Suprapubic skin (tissue), 4 donors: ENCODE measurements around the gene VWA3B. TPM values are rescaled to one million over a fixed set of nuclear protein-coding genes. Genes with fewer than 3 reads are reported as not detected.
"Not testable (repeated sequence)": the region's sequence is repeated elsewhere in the genome, so short reads cannot be mapped to it uniquely, and the experiment has no call there.

Experiments
- DNase-seq, 2 donors: peaks; one replicate each; pipeline ENCODE4 v3.0.0-alpha.2; 2019; ENCODE audit warnings: low spot score in 2 of 2
- H3K27ac ChIP-seq: fragments of 200-600 bp; sonication (generic); one replicate; pipeline ENCODE4 v1.5.1; 2019
- H3K27me3 ChIP-seq: fragments of 200-600 bp; sonication (generic); one replicate; pipeline ENCODE4 v1.5.1; 2019
- H3K36me3 ChIP-seq: fragments of 200-600 bp; sonication (generic); one replicate; pipeline ENCODE4 v1.5.1; 2019
- H3K4me1 ChIP-seq: fragments of 200-600 bp; sonication (generic); one replicate; pipeline ENCODE4 v1.5.1; 2019
- H3K4me3 ChIP-seq: fragments of 200-600 bp; sonication (generic); one replicate; pipeline ENCODE4 v1.5.1; 2019; ENCODE audit warnings: mild to moderate bottlenecking
- H3K9me3 ChIP-seq: fragments of 200-600 bp; sonication (generic); one replicate; pipeline ENCODE4 v1.5.1; 2019
- EP300 ChIP-seq: sonication (generic); formaldehyde crosslinking; IDR thresholded peaks from one replicate; pipeline ENCODE4 v1.6.1; 2017; ENCODE audit warnings: antibody characterized with exemption
- POLR2A ChIP-seq, 2 donors: fragments of 450-650 bp; IDR thresholded peaks; one replicate each; pipeline ENCODE4 v1.6.1; 2017; ENCODE audit warnings: antibody characterized with exemption in 2 of 2, mild to moderate bottlenecking in 2 of 2, moderate library complexity in 2 of 2
- POLR2AphosphoS5 ChIP-seq, 3 donors: sonication (generic); formaldehyde crosslinking; IDR thresholded peaks; one replicate each; pipeline ENCODE4 v1.6.1; 2017; ENCODE audit warnings: antibody characterized with exemption in 3 of 3
- WGBS: methylation state at CpG from one replicate; pipeline ENCODE4 v1.1.5; 2018; 5-methylcytosine and 5-hydroxymethylcytosine counted together
- total RNA-seq, 4 donors: library from RNA; depleted of rRNA; stranded (reverse); fragments of >200 nt; gene quantifications; one replicate each; pipeline ENCODE4 v1.1.0, GENCODE V29; 2016
- TF ChIP-seq, protein P1 (sequence below), 2 donors: fragments of 200-600 bp in 1 of 2; fragments of 450-650 bp in 1 of 2; sonication (generic) in 1 of 2; IDR thresholded peaks; one replicate each; pipeline ENCODE4 v1.5.1; 2016 to 2019; ENCODE audit warnings: antibody characterized with exemption in 2 of 2, mild to moderate bottlenecking in 1 of 2, moderate library complexity in 1 of 2

Gene VWA3B
- total RNA-seq, 4 donors from 2014 or later: not detected

- DNase-seq: no peak
- WGBS: 85% methylated on average over 5 of the region's 5 CpGs
- Histone ChIP-seq H3K4me3 (no peak overlapping the region), H3K27ac (no peak overlapping the region), H3K36me3 (no peaks in the 10 kb centered on the region), H3K4me1 (no peaks in the 10 kb centered on the region), H3K9me3 (no peaks in the 10 kb centered on the region), H3K27me3 (no peaks in the 10 kb centered on the region)
- TF ChIP-seq EP300 (no peak), POLR2A (IDR thresholded peaks at IDR 0.05) (no peak), POLR2AphosphoS5 (IDR thresholded peaks at IDR 0.05) (no peak)
- TF ChIP-seq, protein P1, sequence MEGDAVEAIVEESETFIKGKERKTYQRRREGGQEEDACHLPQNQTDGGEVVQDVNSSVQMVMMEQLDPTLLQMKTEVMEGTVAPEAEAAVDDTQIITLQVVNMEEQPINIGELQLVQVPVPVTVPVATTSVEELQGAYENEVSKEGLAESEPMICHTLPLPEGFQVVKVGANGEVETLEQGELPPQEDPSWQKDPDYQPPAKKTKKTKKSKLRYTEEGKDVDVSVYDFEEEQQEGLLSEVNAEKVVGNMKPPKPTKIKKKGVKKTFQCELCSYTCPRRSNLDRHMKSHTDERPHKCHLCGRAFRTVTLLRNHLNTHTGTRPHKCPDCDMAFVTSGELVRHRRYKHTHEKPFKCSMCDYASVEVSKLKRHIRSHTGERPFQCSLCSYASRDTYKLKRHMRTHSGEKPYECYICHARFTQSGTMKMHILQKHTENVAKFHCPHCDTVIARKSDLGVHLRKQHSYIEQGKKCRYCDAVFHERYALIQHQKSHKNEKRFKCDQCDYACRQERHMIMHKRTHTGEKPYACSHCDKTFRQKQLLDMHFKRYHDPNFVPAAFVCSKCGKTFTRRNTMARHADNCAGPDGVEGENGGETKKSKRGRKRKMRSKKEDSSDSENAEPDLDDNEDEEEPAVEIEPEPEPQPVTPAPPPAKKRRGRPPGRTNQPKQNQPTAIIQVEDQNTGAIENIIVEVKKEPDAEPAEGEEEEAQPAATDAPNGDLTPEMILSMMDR (IDR thresholded peaks at IDR 0.05): no peak
These were observed 6.6 kb downstream of the VWA3B start for GRCh38 chr2:98093611-98094010.

- Histone ChIP-seq H3K9me3 (peaks cover 3% of the 10 kb centered on the region), H3K27ac (no peak overlapping the region), H3K4me3 (no peak overlapping the region), H3K36me3 (no peaks in the 10 kb centered on the region), H3K27me3 (no peaks in the 10 kb centered on the region), H3K4me1 (no peaks in the 10 kb centered on the region)
- no peak for TF ChIP-seq POLR2AphosphoS5 (IDR thresholded peaks at IDR 0.05)
- no peak for DNase-seq
- 74% methylated on average over 5 of the region's 6 CpGs for WGBS
These were observed 13.2 kb downstream of the VWA3B start for GRCh38 chr2:98099939-98100743.

GRCh38 chr2:98102315-98102714 lies 15.3 kb downstream of the VWA3B start:
- H3K4me1 ChIP-seq, H3K9me3 ChIP-seq, H3K27me3 ChIP-seq, DNase-seq, H3K27ac ChIP-seq, H3K36me3 ChIP-seq, H3K4me3 ChIP-seq: not testable (repeated sequence)
- 93% methylated on average over 17 of the region's 17 CpGs for WGBS

DNA sequence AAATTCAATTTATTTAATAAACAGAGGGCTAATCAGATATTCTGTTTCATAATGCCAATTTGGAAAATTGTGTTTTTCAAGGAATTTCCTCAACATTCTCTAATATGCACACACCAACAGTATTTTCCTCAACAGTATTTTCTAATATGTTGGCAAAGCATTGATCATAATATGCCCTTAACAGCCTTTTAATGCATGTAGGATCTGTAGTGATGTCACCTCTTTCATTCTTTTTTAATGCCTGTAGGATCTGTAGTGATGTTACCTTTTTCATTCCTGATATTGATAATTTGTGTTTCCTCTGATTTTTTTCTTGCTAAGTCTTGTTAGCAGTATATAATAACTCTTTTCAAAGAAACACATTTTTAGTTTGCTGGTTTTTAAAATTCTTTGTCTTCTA lies 15.9 kb downstream of the VWA3B start:
- no peaks in the 10 kb centered on the region for H3K36me3 ChIP-seq
- no peak overlapping the region for H3K4me3 ChIP-seq
- no peak for DNase-seq
- H3K27me3 ChIP-seq: no peaks in the 10 kb centered on the region
- no peak overlapping the region for H3K27ac ChIP-seq
- TF ChIP-seq EP300: no peak
- peaks cover 3% of the 10 kb centered on the region for H3K9me3 ChIP-seq
- no peaks in the 10 kb centered on the region for H3K4me1 ChIP-seq

- H3K27me3 ChIP-seq: no peaks in the 10 kb centered on the region
- no peak for TF ChIP-seq POLR2AphosphoS5 (IDR thresholded peaks at IDR 0.05)
- TF ChIP-seq, protein P1 (IDR thresholded peaks at IDR 0.05): no peak
- no peak for TF ChIP-seq EP300
- TF ChIP-seq POLR2A (IDR thresholded peaks at IDR 0.05): no peak
- no peaks in the 10 kb centered on the region for H3K4me1 ChIP-seq
- DNase-seq: no peak
- H3K27ac ChIP-seq: no peak overlapping the region
- 77% methylated on average over 2 of the region's 2 CpGs for WGBS
- no peaks in the 10 kb centered on the region for H3K9me3 ChIP-seq
- H3K36me3 ChIP-seq: no peaks in the 10 kb centered on the region
- no peak overlapping the region for H3K4me3 ChIP-seq
These were observed 21.1 kb downstream of the VWA3B start for GRCh38 chr2:98108110-98108509.

DNA sequence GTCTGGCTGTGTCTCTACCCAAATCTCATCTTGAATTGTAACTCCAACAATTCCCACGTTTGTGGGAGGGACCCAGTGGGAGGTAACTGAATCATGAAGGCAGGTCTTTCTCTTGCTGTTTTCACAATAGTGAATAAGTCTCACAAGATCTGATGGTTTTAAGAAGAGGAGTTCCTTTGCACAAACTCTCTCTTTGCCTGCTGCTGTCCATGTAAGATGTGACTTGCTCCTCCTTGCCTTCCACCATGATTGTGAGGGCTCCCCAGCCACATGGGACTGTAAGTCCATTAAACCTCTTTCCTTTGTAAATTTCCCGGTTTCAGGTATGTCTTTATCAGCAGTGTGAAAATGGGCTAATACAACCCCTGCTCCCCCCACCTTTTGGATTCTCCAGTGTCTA lies 23.8 kb downstream of the VWA3B start:
- 69% methylated on average over 2 of the region's 2 CpGs for WGBS
- no peak for DNase-seq
- Histone ChIP-seq H3K27ac (no peak overlapping the region), H3K27me3 (no peaks in the 10 kb centered on the region), H3K4me3 (no peak overlapping the region), H3K9me3 (no peaks in the 10 kb centered on the region), H3K36me3 (no peaks in the 10 kb centered on the region), H3K4me1 (no peaks in the 10 kb centered on the region)
- no peak for TF ChIP-seq EP300
- no peak for TF ChIP-seq POLR2AphosphoS5 (IDR thresholded peaks at IDR 0.05)
- TF ChIP-seq, protein P1 (IDR thresholded peaks at IDR 0.05): no peak
- no peak for TF ChIP-seq POLR2A (IDR thresholded peaks at IDR 0.05)
